A549 (cell line): ENCODE data around the gene CYB561D2. TPM values are rescaled to one million over a fixed set of nuclear protein-coding genes. Genes with fewer than 3 reads are reported as not detected.

Source experiments
- ATAC-seq, 2 experiments: fragments of 200-7000 bp in 1 of 2; fragments of >200 bp in 1 of 2; cut with Nextera tagmentation in 1 of 2; cut with Tn5 transposase in 1 of 2; 3 replicates each; pipeline versions ENCODE4 v1.8.0 to v1.9.1; 2018 to 2020; ENCODE audit warnings: mild to moderate bottlenecking in 1 of 2, moderate library complexity in 1 of 2
- CTCF ChIA-PET: fragments of 300-600 bp; sonication (Branson Sonifier 250); formaldehyde crosslinking; extraction: SDS; loops from one replicate; lab custom pipeline; 2021; ENCODE audit warnings: antibody characterized with exemption, inconsistent platforms; lab: Yijun Ruan, JAX
- POLR2A ChIA-PET: fragments of 350-600 bp; formaldehyde crosslinking; extraction: SDS; loops from one replicate; lab custom pipeline; 2021; ENCODE audit warnings: antibody characterized with exemption, inconsistent platforms; lab: Yijun Ruan, JAX
- DNase-seq, 2 experiments: peaks; one replicate each; pipeline versions ENCODE4 v3.0.0 to v3.0.0-alpha.2; 2011 to 2016; ENCODE audit warnings: low read depth in 1 of 2, low spot score in 1 of 2
- FAIRE-seq: peaks from 2 replicates; lab custom pipeline; 2011; peaks lifted over from hg19 to GRCh38; lab: Jason Lieb, UNC
- H3K27ac ChIP-seq, 2 experiments: fragments of >200 bp; sonication (Bioruptor Twin); formaldehyde crosslinking; 3 replicates each; pipeline ENCODE4 v1.5.1; 2016 to 2017
- H3K4me1 ChIP-seq: fragments of >200 bp; sonication (Bioruptor Twin); formaldehyde crosslinking; 3 replicates; pipeline ENCODE4 v1.6.1; 2016
- H3K4me2 ChIP-seq: fragments of >200 bp; sonication (Bioruptor Twin); formaldehyde crosslinking; 3 replicates; pipeline ENCODE4 v1.6.1; 2016
- H3K4me3 ChIP-seq: fragments of >200 bp; sonication (Bioruptor Twin); formaldehyde crosslinking; 3 replicates; pipeline ENCODE4 v1.5.1; 2016
- H3K9me3 ChIP-seq: fragments of >200 bp; sonication (Bioruptor Twin); formaldehyde crosslinking; 3 replicates; pipeline ENCODE4 v1.6.1; 2016
- ATOH8 ChIP-seq: fragments of 250-450 bp; sonication (Bioruptor Pico); IDR thresholded peaks from 2 replicates; pipeline ENCODE4 v1.5.0; 2020; ENCODE audit warnings: low read depth, mild to moderate bottlenecking, moderate library complexity
- CBX8 ChIP-seq: fragments of 200-600 bp; sonication (generic); IDR thresholded peaks from 2 replicates; pipeline ENCODE4 v1.6.1; 2016
- CEBPB ChIP-seq, 2 experiments: fragments of >200 bp in 1 of 2; sonication (Bioruptor Twin) in 1 of 2; formaldehyde crosslinking in 1 of 2; IDR thresholded peaks; 2 replicates each; pipeline ENCODE4 v1.6.1; 2012 to 2016
- CHD2 ChIP-seq: fragments of 150-350 bp; IDR thresholded peaks from 2 replicates; pipeline ENCODE4 v1.6.1; 2014; ENCODE audit warnings: low read length; ENCODE audit not compliant: partially characterized antibody
- CHD4 ChIP-seq: fragments of 200-600 bp; sonication (generic); IDR thresholded peaks from 2 replicates; pipeline ENCODE4 v1.6.1; 2016; ENCODE audit warnings: antibody characterized with exemption, mild to moderate bottlenecking, borderline replicate concordance
- E2F6 ChIP-seq: IDR thresholded peaks from 2 replicates; pipeline ENCODE4 v1.6.1; 2012; ENCODE audit warnings: low read depth, borderline replicate concordance
- EHF ChIP-seq: fragments of 250-450 bp; sonication (Bioruptor Pico); IDR thresholded peaks from 2 replicates; pipeline ENCODE4 v1.5.0; 2020; ENCODE audit warnings: mild to moderate bottlenecking
- ELK1 ChIP-seq: fragments of 150-350 bp; IDR thresholded peaks from 2 replicates; pipeline ENCODE4 v1.6.1; 2014; ENCODE audit warnings: low read depth, mild to moderate bottlenecking, low read length
- EP300 ChIP-seq, 2 experiments: fragments of >200 bp; sonication (Bioruptor Twin); formaldehyde crosslinking; IDR thresholded peaks; 2 replicates in 1 of 2; 3 replicates in 1 of 2; pipeline ENCODE4 v1.6.1; 2016 to 2017
- FOSB ChIP-seq: fragments of 250-450 bp; sonication (Bioruptor Pico); IDR thresholded peaks from 2 replicates; pipeline ENCODE4 v1.5.0; 2020; ENCODE audit warnings: mild to moderate bottlenecking, moderate library complexity
- HEYL ChIP-seq: fragments of 250-450 bp; sonication (Bioruptor Pico); IDR thresholded peaks from 2 replicates; pipeline ENCODE4 v1.8.0; 2021; ENCODE audit warnings: mild to moderate bottlenecking, moderate library complexity
- HOXB13 ChIP-seq: fragments of 250-450 bp; sonication (Bioruptor Pico); IDR thresholded peaks from 2 replicates; pipeline ENCODE4 v1.5.0; 2020; ENCODE audit warnings: low read depth, mild to moderate bottlenecking, moderate library complexity
- JUN ChIP-seq, 2 experiments: fragments of >200 bp; sonication (Bioruptor Twin); formaldehyde crosslinking; IDR thresholded peaks; 2 replicates in 1 of 2; 3 replicates in 1 of 2; pipeline ENCODE4 v1.6.1; 2016 to 2017
- JUNB ChIP-seq: fragments of >200 bp; sonication (Bioruptor Twin); formaldehyde crosslinking; IDR thresholded peaks from 2 replicates; pipeline ENCODE4 v1.6.1; 2016
- KDM5A ChIP-seq: fragments of 200-600 bp; sonication (generic); IDR thresholded peaks from 2 replicates; pipeline ENCODE4 v1.6.1; 2016; ENCODE audit warnings: antibody characterized with exemption, mild to moderate bottlenecking
- MAX ChIP-seq: IDR thresholded peaks from 2 replicates; pipeline ENCODE4 v1.6.1; 2012
- MAZ ChIP-seq: fragments of 150-350 bp; IDR thresholded peaks from 2 replicates; pipeline ENCODE4 v1.6.1; 2014; ENCODE audit warnings: antibody characterized with exemption, low read depth, low read length, borderline replicate concordance
- NPAS2 ChIP-seq: fragments of 250-450 bp; sonication (Bioruptor Pico); IDR thresholded peaks from 2 replicates; pipeline ENCODE4 v1.8.0; 2022; ENCODE audit warnings: mild to moderate bottlenecking, moderate library complexity, borderline replicate concordance
- PHF8 ChIP-seq: fragments of 200-600 bp; sonication (generic); IDR thresholded peaks from 2 replicates; pipeline ENCODE4 v1.6.1; 2016; ENCODE audit warnings: low read depth, mild to moderate bottlenecking, antibody characterized with exemption, moderate library complexity, borderline replicate concordance
- POLR2A ChIP-seq: IDR thresholded peaks from 2 replicates; pipeline ENCODE4 v1.6.1; 2012; ENCODE audit warnings: mild to moderate bottlenecking, low read length
- POLR2AphosphoS2 ChIP-seq: conservative IDR thresholded peaks from 2 replicates; pipeline ENCODE4 v1.6.1; 2012; ENCODE audit warnings: low read length, improper control_type of control experiment, inconsistent platforms
- RARB ChIP-seq: fragments of 250-450 bp; sonication (Bioruptor Pico); IDR thresholded peaks from 2 replicates; pipeline ENCODE4 v1.8.0; 2021; ENCODE audit warnings: mild to moderate bottlenecking, moderate library complexity
- RCOR1 ChIP-seq: fragments of 150-350 bp; IDR thresholded peaks from 2 replicates; pipeline ENCODE4 v1.6.1; 2014; ENCODE audit warnings: antibody characterized with exemption, low read length, low read depth
- SMC3 ChIP-seq: fragments of >200 bp; sonication (Bioruptor Twin); formaldehyde crosslinking; IDR thresholded peaks from 3 replicates; pipeline ENCODE4 v1.6.1; 2018; ENCODE audit warnings: inconsistent platforms
- TP53 ChIP-seq: fragments of 250-450 bp; sonication (Bioruptor Pico); IDR thresholded peaks from 2 replicates; pipeline ENCODE4 v1.5.0; 2021; ENCODE audit warnings: mild to moderate bottlenecking, moderate library complexity
- USF2 ChIP-seq: fragments of 450-650 bp; IDR thresholded peaks from 2 replicates; pipeline ENCODE4 v1.6.1; 2014; ENCODE audit warnings: antibody characterized with exemption
- ZFP36 ChIP-seq: fragments of 450-650 bp; IDR thresholded peaks from 2 replicates; pipeline ENCODE4 v1.6.1; 2014; ENCODE audit warnings: borderline replicate concordance; ENCODE audit not compliant: partially characterized antibody
- ZNF302 ChIP-seq: fragments of 250-450 bp; sonication (Bioruptor Pico); IDR thresholded peaks from 2 replicates; pipeline ENCODE4 v1.9.0; 2021; ENCODE audit warnings: inconsistent platforms, mild to moderate bottlenecking, moderate library complexity
- WGBS: methylation state at CpG from one replicate; pipeline ENCODE4 v1.1.6; 2017; ENCODE audit errors: missing lambda C conversion rate; 5-methylcytosine and 5-hydroxymethylcytosine counted together
- polyA minus RNA-seq: library from RNA; depleted of rRNA, polyadenylated mRNA; stranded (reverse); fragments of >200 nt; gene quantifications from 2 replicates; pipeline ENCODE4 v1.2.3, GENCODE V29; 2011; rRNA and poly(A)+ RNA removed
- polyA plus RNA-seq, 4 experiments: library from polyadenylated mRNA; depleted of rRNA in 3 of 4; stranded (reverse); fragments of >200 nt; fragmentation: RNase III in 1 of 4; extraction: RNeasy Plus Mini Kit Qiagen cat#74134 plus additional on column Dnase treatment in 1 of 4; gene quantifications; 2 replicates in 3 of 4; 3 replicates in 1 of 4; pipeline ENCODE4 v1.2.3, GENCODE V29; 2011 to 2017

Gene CYB561D2
- polyA plus RNA-seq (2011; rRNA removed) = 14.4 and 23.1 TPM in 2 replicates
- 37.7 and 45.1 TPM in 2 replicates for polyA plus RNA-seq (2012; cell fraction: cytosol; rRNA removed)
- polyA plus RNA-seq (2012; cell fraction: nucleus; rRNA removed) = 56.1 and 71.5 TPM in 2 replicates
- 17.2 to 17.9 TPM (median 17.7 TPM) in 3 replicates for polyA plus RNA-seq (2017; fragmentation: RNase III; extraction: RNeasy Plus Mini Kit Qiagen cat#74134 plus additional on column Dnase treatment)
- 19.1 and 19.3 TPM in 2 replicates for polyA minus RNA-seq

GRCh38 chr3:50350527-50351322 is at the start of gene CYB561D2, which contains the start of gene NPRL2:
CYB561D2 (plus strand) TSS chr3:50350862; CDS start chr3:50351434, 572 bp downstream.
NPRL2 (minus strand) TSS chr3:50350775; CDS start chr3:50350652, 123 bp downstream.
- Histone ChIP-seq H3K4me1 (peaks cover 28% of the 10 kb centered on the region; the same call in 2 of the 3 replicates), H3K9me3 (no peaks in the 10 kb centered on the region), H3K4me3 (peak within 1 kb of the TSS; percentile 76), H3K27ac (peak within 1 kb of the TSS; percentile 97 to 100), H3K4me2 (peak within 1 kb of the TSS; percentile 99)
- ChIA-PET CTCF (interaction anchor here (1.2 to 5.3 kb wide), 6 partner anchors 39 to 264 kb away, joined by 3 to 32 read pairs (median 4); no protein-coding TSS in a partner anchor), POLR2A (interaction anchor here (0.6 to 1.6 kb wide), 5 partner anchors 8 to 218 kb away, joined by 3 to 13 read pairs (median 5); partner anchors contain the start of genes HEMK1, TMEM115 and TUSC2)
- TF ChIP-seq PHF8 = peak; percentile 44; the same call in 1 of the 2 replicates
- TF ChIP-seq JUNB = no peak
- no peak for TF ChIP-seq SMC3
- no peak for TF ChIP-seq USF2
- no peak for TF ChIP-seq NPAS2 (CRISPR knock-in tag)
- TF ChIP-seq TP53 (CRISPR knock-in tag) = no peak
- no peak for TF ChIP-seq CHD4
- TF ChIP-seq EHF (CRISPR knock-in tag) = no peak
- no peak for TF ChIP-seq CEBPB (IDR thresholded peaks at IDR 0.05)
- TF ChIP-seq ATOH8 (CRISPR knock-in tag) = peak; percentile 64; the same call in 1 of the 2 replicates
- TF ChIP-seq E2F6 = peak; percentile 97
- TF ChIP-seq KDM5A = no peak
- peak; percentile 77; the same call in 1 of the 2 replicates for TF ChIP-seq HOXB13 (CRISPR knock-in tag)
- no peak for TF ChIP-seq CHD2
- TF ChIP-seq RARB = no peak
- TF ChIP-seq POLR2A = peak; percentile 68
- TF ChIP-seq JUN (IDR thresholded peaks at IDR 0.05) = peak; percentile 31 to 80; a peak in 3 of 5 replicates
- no peak for TF ChIP-seq HEYL
- TF ChIP-seq ZNF302 (CRISPR knock-in tag) = no peak
- peak; percentile 96 for TF ChIP-seq MAX
- no peak for TF ChIP-seq EP300 (IDR thresholded peaks at IDR 0.05)
- WGBS = 1% methylated on average over 18 of the region's 64 CpGs
- DNase-seq = peak; percentile 92
- peak; percentile 86 to 91 for ATAC-seq
- no peak for FAIRE-seq

GRCh38 chr3:50302095-50303012 is 48.3 kb upstream of the CYB561D2 start:
- ChIA-PET POLR2A (no interaction called here), CTCF (interaction anchor here (1.3 to 2.7 kb wide), 4 partner anchors 10 to 22 kb away, joined by 3 to 14 read pairs (median 6); partner anchors contain the start of genes HYAL2 and IFRD2)
- Histone ChIP-seq H3K4me1 (peaks cover 26% of the 10 kb centered on the region), H3K27ac (no peak overlapping the region), H3K4me3 (no peak overlapping the region), H3K9me3 (no peaks in the 10 kb centered on the region), H3K4me2 (no peak overlapping the region)
- DNase-seq (no peak), FAIRE-seq (no peak), ATAC-seq (no peak)
- 94% methylated on average over 17 of the region's 32 CpGs for WGBS
- TF ChIP-seq POLR2AphosphoS2 (no peak), RARB (no peak), SMC3 (no peak), ATOH8 (CRISPR knock-in tag) (no peak), HEYL (no peak), FOSB (no peak), ELK1 (no peak), CBX8 (no peak), ZFP36 (no peak), RCOR1 (no peak), POLR2A (no peak), MAZ (no peak)
